Neural crest cell (in vitro differentiated cells): ENCODE measurements around the gene NPNT. TPM values are rescaled to one million over a fixed set of nuclear protein-coding genes. Genes with fewer than 3 reads are reported as not detected.

Experiments used
- DNase-seq: peaks from one replicate; pipeline ENCODE4 v3.0.0; 2021; ENCODE audit warnings: low read depth, mixed read lengths, low spot score
- H3K27ac Mint-ChIP-seq: one replicate; pipeline ENCODE4 v1.8.0; 2021; ENCODE audit warnings: mild to moderate bottlenecking, mixed read lengths; ENCODE audit not compliant: unreplicated experiment
- H3K27me3 Mint-ChIP-seq: 2 replicates; pipeline ENCODE4 v1.8.0; 2021; ENCODE audit warnings: low read depth, mild to moderate bottlenecking, mixed read lengths
- H3K36me3 Mint-ChIP-seq: 2 replicates; pipeline ENCODE4 v1.8.0; 2021; ENCODE audit warnings: low read depth, mild to moderate bottlenecking, mixed read lengths
- H3K4me1 Mint-ChIP-seq: 2 replicates; pipeline ENCODE4 v1.8.0; 2021; ENCODE audit warnings: mixed read lengths
- H3K4me3 Mint-ChIP-seq: one replicate; pipeline ENCODE4 v1.8.0; 2021; ENCODE audit warnings: mild to moderate bottlenecking, mixed read lengths
- H3K9me3 Mint-ChIP-seq: 2 replicates; pipeline ENCODE4 v1.8.0; 2021; ENCODE audit warnings: mixed read lengths
- total RNA-seq: library from RNA; stranded (reverse); gene quantifications from 2 replicates; pipeline ENCODE4 v1.2.1, GENCODE V29; 2021
- TF ChIP-seq, protein P1 (sequence below): fragments of 200-600 bp; sonication (generic); conservative IDR thresholded peaks from 2 replicates; pipeline ENCODE4 v1.5.0; 2021; ENCODE audit warnings: antibody characterized with exemption, mild to moderate bottlenecking

NPNT gene
- total RNA-seq, 1 donor from 2014 or later, result not detected

DNA sequence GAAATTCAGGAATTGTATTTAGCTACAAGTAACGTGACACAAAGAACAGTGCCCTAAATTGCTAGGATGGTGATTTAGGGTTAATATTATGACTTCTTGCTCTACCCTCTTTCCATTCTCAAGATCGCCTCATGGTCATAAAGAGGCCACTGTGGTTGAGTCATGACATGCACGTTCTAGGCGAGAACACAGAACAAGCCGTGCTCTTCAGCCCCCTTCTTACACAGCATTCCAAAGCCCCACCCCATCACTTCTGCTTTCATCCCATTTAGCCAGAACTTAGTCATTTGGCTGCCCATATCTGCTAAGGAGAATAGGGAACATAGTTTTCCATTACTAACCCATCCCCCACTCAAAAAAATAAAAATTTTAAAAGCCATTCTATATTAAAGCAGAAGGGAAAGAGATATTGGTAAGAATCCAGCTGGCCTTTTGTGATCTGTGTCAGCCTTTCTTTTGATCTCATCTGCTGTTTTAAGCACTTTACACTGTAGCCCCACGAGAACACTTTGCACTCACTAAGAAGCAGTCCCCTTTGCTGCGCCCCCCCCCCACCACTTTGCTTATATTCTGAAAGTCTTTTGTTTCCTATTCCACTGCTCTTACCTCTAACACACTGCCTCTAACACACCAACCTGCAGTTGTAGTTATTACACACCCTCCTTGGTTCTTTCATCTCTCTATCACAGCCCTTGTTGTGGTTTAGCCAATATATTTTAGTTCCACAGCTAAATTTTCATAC, 28.4 kb downstream of the NPNT start:
- DNase-seq, result no peak
- Mint-ChIP-seq H3K9me3 (no peaks in the 10 kb centered on the region), H3K27me3 (no peaks in the 10 kb centered on the region), H3K36me3 (no peaks in the 10 kb centered on the region), H3K4me3 (no peak overlapping the region), H3K27ac (no peak overlapping the region), H3K4me1 (peaks cover 8% of the 10 kb centered on the region)
- TF ChIP-seq, protein P1, sequence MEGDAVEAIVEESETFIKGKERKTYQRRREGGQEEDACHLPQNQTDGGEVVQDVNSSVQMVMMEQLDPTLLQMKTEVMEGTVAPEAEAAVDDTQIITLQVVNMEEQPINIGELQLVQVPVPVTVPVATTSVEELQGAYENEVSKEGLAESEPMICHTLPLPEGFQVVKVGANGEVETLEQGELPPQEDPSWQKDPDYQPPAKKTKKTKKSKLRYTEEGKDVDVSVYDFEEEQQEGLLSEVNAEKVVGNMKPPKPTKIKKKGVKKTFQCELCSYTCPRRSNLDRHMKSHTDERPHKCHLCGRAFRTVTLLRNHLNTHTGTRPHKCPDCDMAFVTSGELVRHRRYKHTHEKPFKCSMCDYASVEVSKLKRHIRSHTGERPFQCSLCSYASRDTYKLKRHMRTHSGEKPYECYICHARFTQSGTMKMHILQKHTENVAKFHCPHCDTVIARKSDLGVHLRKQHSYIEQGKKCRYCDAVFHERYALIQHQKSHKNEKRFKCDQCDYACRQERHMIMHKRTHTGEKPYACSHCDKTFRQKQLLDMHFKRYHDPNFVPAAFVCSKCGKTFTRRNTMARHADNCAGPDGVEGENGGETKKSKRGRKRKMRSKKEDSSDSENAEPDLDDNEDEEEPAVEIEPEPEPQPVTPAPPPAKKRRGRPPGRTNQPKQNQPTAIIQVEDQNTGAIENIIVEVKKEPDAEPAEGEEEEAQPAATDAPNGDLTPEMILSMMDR, result no peak

DNA sequence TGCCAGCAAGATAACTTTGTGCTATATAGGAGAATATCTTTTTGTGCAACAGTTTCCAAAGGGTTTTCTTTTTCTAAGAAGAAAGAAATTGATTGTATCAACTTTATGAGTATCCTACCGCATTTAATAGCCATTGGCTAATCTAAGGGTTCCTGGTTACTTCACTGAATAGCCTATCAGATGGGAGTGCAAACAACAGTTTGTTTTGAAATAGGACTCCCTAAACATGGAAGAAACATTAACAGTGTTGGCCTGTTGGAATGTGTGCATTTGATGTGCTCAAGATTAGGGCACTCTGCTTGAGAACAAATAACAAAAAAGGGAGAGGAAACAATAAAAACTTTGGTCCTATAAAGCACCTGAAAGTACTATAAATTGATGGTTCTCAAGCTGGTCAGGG, 29.1 kb downstream of the NPNT start:
- H3K9me3 Mint-ChIP-seq, result no peaks in the 10 kb centered on the region
- no peak overlapping the region for H3K4me3 Mint-ChIP-seq
- TF ChIP-seq, protein P1, result no peak

DNA sequence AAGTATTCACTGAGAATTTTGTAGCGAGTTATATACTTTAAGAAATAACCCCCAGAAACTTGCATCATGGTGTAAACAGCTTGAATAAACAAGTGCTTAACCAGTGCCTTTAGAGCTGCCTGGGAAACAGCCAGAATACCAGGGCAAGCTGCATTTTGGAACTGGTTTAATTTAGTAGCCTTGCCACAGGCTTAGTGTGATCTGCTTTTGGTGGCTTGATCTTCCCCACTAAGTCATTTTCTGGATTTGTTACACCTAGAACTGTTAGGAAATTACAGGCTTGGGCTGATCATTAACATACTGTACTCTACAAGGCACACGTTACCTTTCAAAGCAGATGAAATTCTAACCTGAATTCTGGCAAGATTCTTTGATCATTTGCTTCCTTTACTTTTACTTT, 35.4 kb downstream of the NPNT start:
- H3K27me3 Mint-ChIP-seq, result no peaks in the 10 kb centered on the region
- no peak overlapping the region for H3K27ac Mint-ChIP-seq
- no peaks in the 10 kb centered on the region for H3K36me3 Mint-ChIP-seq
- H3K4me1 Mint-ChIP-seq, result no peaks in the 10 kb centered on the region
- no peak for DNase-seq
- TF ChIP-seq, protein P1, result no peak
- H3K4me3 Mint-ChIP-seq, result no peak overlapping the region
- no peaks in the 10 kb centered on the region for H3K9me3 Mint-ChIP-seq

More for the DNA sequence above, 29.1 kb downstream of the NPNT start:
- no peaks in the 10 kb centered on the region for H3K27me3 Mint-ChIP-seq
- no peak for DNase-seq
- H3K36me3 Mint-ChIP-seq, result no peaks in the 10 kb centered on the region
- H3K27ac Mint-ChIP-seq, result no peak overlapping the region
- H3K4me1 Mint-ChIP-seq, result peaks cover 8% of the 10 kb centered on the region

DNA sequence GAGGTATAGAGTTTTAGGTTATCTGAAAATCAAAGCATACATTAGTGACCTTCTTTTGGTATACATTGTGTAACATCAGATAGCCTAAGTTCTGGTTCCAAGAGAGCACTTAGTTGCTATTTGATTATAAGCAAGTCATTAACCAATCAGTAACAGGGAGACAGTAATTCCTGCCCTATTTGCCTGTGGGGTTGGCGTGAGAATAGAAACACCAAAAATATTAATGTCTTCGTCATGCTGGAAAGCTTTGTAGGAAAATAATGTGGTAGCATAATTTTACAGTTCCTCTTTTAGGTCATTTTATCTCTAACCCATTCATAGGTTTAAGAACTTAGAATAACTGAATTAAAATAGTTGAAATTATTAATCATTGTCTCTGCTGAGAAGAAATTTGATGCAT, 37.8 kb downstream of the NPNT start:
- Mint-ChIP-seq H3K4me3 (no peak overlapping the region), H3K9me3 (no peaks in the 10 kb centered on the region), H3K36me3 (no peaks in the 10 kb centered on the region), H3K27me3 (no peaks in the 10 kb centered on the region), H3K27ac (no peak overlapping the region), H3K4me1 (no peaks in the 10 kb centered on the region)
- DNase-seq, result no peak
- TF ChIP-seq, protein P1, result no peak

DNA sequence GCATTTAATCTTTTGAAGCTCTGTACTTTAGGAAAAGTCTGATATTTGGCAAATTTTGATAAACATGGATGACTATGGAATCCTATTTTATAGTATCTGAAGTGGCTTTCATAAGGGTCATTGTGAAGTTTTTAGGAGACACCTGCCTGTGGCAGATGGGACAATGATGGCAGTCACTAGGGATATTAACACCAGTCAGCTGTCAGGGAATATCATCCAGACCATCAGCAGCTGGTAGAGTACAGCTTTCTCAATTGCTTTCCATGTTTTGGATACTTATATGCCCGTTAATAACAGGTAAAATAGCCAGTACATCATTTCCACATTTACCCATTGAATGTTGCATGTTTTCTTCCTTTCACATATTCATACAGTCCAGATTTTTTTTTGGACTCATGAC, 39.1 kb downstream of the NPNT start:
- Mint-ChIP-seq H3K4me1 (no peaks in the 10 kb centered on the region), H3K27me3 (no peaks in the 10 kb centered on the region), H3K27ac (no peak overlapping the region), H3K36me3 (no peaks in the 10 kb centered on the region), H3K4me3 (no peak overlapping the region), H3K9me3 (no peaks in the 10 kb centered on the region)
- DNase-seq, result no peak
- TF ChIP-seq, protein P1, result no peak
